Activated T-helper 9 cell treated with anti-CD3 and anti-CD28 coated beads, Interleukin-2, amount 50 U/mL, for 16 hours (primary cell): ENCODE results near the gene TMEFF1.
A peak's percentile ranks its signal among the peaks of the same experiment; 100 is the strongest.
"Not testable (repeated sequence)": the region's sequence is repeated elsewhere in the genome, so short reads cannot be mapped to it uniquely, and the experiment has no call there.

ENCODE experiments used
- DNase-seq: peaks from one replicate; pipeline ENCODE4 v3.0.0-alpha.2; 2020; ENCODE audit warnings: low read depth

TMEFF1 gene

DNA sequence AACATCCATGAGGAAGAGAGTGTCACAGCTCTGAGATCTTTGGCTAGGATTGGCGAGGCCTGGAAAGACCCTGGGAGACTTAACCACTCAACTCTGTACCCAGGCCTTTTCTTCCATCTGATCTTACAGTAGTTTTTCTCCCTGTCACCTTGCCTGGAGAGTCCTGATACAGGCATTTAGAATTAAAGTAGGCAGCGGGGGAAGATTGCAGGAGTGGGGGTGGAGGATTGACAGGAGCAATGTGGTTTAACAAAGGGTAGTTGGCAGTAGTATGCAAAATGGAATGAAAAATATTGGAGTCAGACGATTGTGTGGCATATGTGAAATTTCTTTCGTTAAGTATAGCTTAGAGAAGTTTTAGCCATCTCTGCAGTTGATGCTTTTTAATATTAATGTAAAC lies 16.9 kb downstream of the TMEFF1 start:
- DNase-seq = no peak

DNA sequence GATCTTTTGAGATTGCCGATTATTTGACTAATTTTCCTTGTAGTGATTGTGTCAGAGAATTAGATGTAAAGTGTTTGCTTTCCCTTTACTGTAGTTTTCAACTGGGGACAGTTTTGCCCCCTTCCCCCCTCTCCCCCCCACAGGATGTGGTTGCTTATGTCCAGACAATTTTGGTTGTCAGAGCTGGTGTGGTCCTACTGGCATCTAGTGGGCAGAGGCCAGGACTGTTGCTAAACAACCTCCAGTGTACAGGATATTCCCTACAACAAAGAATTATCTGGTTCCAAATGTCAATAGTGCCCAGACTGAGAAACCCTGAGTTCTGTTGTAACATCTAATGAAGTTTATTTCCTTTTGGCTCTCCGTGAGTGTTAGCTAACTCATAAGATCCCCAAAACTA lies 20.0 kb downstream of the TMEFF1 start:
- DNase-seq = no peak

DNA sequence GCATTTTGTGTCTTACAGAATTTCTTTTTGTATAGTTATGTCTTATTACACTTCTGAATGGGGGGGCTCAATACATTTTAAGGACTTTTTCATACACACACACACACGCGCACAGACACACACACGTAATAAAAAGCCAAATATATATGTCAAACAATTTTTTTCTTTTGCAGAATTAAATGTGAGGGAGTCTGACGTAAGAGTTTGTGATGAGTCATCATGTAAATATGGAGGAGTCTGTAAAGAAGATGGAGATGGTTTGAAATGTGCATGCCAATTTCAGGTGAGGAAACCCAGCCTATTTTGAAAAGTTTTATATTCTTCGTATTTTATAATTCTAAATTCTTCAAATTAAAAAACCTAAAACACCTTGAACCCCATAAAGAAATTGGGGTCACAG lies 25.6 kb downstream of the TMEFF1 start:
- no peak for DNase-seq

DNA sequence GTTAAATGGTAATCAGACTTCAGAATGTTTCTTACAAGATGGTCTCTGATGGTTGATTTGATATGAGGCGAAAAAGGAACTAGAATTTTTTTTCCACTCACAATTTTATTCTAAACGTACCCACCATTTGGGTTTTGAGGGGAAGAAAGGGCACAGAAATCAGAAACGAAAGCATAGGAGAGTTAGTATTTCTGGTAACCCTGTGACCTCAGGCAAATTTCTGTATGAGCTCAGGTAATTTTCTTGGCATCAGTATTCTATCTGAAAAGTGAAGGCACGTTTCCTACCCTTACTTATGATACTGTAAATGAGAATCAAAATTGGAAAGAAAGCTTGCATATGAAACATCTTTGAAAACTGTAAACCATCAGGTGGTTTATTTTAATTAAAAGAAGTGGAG lies 26.5 kb downstream of the TMEFF1 start:
- no peak for DNase-seq

DNA sequence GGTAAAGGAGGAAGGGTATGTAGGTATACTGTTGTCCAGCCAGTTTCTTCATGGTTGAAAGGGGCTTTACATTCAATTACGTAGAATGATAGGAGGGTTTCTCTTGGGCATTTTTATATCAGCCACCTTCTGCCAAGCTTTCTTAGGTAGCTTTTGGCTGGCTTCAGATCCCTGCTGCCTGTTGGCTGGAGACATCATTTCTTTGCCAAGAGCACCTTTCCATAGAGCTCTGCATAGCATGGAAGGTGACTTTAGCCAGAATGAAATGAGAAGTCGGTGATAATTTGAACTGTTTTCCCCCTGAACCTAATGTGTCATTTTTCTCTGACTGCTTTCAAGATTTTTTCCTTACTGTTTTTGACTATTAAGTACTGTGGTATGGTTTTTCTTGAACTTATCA lies 26.9 kb downstream of the TMEFF1 start:
- no peak for DNase-seq

DNA sequence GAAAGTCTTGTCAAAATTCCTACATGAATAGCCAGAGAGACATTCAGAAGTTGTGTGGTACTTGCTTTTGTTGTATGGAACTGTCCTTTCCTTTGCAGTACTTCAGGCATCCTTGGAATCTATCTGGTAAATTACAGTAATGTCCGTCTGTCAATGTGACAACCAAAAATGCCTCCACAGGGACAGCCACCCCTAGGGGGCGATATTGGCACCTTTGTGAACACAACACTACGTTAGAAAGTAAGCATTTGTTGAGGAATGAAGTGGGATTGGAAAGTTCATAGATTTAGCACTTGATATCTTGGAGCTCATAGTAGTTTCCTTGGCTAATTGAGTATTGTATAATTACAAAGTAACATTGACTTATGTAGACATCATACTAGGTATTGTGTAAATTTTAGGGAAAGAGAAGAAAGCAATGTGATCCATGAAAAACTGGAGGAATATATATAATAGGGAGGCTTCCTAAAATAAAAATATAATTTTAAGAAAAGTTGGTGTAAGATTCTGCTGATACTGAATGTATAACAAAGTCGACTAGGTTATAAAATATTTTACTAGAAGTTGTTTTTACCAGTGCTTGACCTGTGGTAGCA lies 32.7 kb downstream of the TMEFF1 start:
- peak; percentile 31 for DNase-seq

DNA sequence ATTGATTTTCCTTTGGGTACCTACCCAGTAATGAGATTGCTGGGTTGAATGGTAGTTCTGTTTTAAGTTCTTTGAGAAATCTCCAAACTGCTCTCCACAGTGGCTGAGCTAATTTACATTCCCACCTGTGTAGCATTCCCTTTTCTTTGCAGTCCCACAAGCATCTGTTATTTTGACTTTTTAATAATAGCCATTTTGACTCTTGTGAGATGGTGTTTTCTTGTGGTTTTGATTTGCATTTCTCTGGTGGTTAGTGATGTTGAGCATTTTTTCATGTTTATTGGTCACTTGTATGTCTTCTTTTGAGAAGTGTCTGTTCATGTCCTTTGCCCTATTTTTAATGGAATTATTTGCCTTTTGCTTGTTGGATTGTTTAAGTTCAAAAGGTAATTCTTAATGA lies 34.4 kb downstream of the TMEFF1 start:
- not testable (repeated sequence) for DNase-seq

DNA sequence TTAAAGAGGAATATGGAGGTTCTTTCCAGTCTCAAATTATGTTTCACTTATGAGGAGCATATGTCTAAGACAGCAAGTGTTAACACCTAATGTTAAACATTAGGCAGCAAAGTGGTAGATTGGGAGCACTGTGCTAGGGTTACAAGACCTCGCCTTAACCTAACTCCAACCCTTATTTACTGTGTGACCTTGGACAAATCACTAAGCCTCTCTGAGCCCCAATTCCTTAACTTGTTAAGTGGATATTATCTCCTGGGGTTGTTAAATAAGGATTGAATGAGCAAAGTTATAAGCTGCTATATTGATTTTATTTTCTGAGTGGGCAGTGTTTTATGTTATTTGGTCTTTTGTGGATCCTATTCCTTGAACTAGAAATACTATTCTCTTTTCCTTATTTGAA lies 38.3 kb downstream of the TMEFF1 start:
- DNase-seq = no peak

DNA sequence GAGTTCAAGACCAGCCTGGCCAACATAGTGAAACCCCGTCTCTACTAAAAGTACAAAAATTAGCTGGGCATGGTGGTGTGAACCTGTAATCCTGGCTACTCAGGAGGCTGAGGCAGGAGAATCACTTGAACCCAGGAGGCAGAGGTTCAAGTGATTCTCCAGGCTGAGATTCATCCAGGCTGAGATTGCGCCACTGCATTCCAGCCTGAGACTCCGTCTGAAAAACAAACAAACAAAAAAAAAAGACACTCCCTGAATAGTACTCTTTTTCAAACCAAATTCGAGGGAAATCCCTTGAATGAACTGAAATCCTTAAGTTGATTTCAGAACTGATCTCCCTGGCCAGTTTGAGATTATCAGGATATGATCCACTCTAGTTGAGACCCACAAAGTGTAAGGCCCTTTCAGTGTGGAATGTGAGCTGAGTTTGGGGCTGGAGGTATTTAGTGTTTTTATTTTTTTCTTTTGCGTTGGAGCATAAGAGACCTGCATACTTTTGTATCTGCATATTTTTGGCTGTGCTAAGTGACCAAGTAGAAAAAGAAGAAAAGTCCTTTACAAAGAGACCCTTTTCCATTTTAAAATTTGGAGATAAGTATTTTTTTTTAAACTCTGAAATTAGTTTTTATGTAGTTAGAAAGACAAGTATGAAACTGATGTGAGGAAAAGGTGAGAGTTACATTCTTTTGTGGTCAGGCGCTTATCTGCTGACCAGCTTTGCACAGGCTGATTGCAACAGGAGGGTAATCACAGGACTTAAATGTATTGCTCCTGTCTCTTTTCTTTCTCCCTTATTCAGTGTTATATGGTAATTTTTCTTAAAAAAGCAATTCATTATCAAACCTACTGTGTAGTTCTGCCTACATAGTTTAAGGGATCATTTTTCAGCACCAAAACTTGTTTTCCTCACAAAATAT lies 42.9 kb downstream of the TMEFF1 start:
- no peak for DNase-seq

DNA sequence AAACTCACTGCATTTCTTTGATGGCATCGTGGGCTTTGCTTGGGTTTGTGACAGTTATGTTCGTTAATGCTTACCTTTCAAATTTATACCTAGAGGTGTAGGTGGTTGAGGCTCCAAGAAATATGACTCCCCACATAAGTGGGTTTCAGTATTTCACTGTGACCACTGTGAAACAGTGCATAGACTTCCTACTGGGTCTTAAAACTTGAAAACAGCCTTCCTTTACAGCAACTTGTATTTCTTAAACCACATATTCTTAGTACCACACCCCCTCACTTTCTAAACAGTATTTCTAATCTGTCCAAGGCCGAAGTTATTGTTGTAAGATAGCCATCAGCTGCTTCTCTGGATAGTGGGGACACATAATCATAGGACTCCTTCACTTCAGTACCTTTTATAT lies 48.3 kb downstream of the TMEFF1 start:
- DNase-seq = no peak

DNA sequence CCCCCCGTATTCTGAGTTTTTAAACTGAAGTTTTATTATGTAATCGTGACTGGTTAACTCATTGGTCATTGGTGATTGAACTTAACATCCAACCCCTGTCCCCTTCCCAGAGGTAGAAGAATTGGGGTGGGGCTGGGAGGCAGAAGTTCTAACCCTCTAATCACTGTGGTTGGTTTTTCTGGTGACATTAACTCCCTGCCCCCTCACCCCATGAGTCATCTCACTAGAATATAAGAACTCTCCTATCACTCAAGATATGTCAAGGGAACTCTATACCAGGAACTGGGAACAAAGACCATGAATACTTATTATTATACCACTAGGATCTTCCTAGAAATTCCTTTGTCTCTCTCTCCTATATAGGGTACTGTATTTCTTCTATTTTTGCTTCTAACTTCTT lies 52.6 kb downstream of the TMEFF1 start:
- DNase-seq = no peak

DNA sequence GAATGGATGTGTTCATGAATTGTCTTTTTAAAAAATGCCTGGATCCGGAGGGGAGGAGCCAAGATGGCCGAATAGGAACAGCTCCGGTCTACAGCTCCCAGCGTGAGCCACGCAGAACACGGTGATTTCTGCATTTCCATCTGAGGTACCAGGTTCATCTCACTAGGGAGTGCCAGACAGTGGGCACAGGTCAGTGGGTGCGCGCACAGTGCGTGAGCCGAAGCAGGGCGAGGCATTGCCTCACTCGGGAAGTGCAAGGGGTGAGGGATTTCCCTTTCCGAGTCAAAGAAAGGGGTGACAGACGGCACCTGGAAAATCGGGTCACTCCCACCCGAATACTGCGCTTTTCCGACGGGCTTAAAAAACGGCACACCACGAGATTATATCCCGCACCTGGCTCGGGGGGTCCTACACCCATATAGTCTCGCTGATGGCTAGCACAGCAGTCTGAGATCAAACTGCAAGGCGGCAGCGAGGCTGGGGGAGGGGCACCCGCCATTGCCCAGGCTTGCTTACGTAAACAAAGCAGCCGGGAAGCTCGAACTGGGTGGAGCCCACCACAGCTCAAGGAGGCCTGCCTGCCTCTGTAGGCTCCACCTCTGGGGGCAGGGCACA lies 54.3 kb downstream of the TMEFF1 start:
- DNase-seq = not testable (repeated sequence)

DNA sequence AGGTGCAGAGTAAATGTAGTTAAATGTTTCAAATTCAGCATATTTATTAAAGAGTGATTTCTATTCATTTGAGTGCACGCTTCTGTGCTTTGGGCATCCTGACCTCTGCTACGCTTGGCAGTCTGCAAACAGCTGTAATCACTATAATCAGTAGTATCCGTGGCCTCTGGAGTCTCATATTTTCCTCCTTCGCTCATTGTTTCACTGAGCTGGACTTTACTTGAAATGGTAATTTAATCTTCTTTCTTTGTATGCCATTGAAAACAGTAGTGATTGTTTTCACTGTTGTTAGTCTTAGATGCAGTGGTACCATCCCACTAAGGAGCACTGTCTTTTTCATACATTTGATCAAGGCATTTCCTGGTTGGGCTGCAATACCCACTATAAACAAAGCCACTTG lies 61.5 kb downstream of the TMEFF1 start:
- DNase-seq = no peak

DNA sequence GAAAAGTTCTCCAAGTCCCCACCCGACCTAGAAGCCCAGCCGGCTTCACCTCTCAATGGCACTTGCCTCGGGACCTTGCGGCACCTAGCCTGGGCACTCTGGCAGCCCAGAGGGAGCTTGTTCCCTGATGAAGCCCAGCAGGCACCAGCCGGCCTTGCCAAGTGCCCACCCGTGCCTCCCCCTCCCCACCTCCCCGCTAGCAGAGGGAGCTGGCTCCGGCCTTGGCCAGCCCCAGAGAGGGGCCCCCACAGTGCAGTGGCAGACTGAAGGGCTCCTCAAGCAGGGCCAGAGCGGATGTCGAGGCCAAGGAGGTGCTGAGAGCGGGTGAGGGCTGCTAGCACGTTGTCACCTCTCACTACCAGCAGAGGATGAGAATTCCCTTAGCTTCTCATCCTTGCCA lies 67.4 kb downstream of the TMEFF1 start:
- DNase-seq = no peak

DNA sequence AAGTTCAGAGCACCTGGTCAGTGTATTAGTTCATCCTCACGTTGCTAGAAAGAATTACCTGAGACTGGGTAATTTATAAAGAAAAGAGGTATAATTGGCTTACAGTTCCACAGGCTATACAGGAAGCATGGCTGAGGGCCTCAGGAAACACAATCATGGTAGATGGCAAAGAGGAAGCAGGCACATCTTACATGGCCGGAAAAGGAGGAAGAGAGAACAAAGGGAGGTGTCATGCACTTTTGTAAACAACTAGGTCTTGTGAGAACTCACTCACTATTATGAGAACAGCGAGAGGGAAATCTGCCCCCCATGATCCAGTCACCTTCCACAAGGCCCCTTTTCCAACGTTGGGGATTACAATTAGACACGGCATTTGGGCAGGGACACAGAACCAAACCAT lies 76.1 kb downstream of the TMEFF1 start:
- DNase-seq = no peak

DNA sequence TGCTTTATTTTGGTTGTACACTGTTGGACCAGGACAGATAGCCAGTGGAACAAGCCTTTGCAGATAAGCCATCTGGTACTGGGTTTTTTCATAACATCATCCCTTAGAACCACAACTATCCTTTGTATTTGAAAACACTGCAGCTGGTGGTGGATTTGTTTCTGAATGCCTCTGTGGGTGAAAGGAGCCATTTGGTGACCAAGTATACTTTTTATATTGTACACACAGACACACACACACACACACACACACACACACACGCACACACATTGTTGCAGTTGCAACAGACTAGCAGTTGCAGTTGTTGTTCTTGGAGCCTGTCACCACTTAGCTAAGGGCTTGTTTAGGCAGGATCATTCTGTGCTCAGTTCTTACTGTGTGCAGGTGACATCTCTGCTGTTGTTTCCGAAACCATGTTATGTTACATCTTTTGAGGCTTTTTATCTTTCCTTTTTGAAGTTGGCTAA lies 82.0 kb downstream of the TMEFF1 start:
- no peak for DNase-seq

DNA sequence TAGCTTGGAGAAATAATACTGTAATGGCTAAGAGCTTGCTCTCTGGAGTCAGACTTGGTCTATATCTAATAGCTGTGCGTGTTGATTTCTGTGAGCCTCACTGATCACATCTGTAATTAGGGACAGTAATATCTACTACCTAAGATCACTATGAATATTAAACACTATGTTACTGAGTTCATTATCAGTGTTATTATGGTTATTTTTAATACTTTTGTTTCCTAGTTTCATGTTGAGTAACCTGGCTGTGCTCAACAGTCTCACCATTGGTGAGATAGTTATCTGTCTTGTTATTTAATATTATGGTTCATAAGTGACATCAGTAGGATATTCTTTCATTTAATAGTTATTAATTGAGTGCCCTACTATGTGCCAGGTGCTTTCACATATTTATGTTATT lies 82.5 kb downstream of the TMEFF1 start:
- DNase-seq = no peak

DNA sequence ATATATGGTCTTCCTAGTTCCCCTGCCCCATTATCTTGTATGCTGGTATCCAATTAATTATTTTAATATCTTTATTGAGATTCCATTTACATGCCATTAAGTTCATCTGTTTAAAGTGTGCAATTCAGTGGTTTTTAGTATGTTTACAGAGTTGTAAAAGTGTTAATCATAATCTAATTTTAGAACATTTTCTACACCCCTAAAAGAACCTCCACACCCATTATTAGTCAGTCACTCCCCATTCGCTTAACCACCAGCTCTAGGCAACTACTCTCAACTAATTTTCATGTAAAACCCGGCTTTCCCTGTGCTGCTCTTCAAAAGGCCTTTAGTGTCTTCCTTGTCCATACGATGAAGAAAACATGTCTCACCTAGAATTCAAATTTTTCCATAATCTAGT lies 84.1 kb downstream of the TMEFF1 start:
- no peak for DNase-seq

DNA sequence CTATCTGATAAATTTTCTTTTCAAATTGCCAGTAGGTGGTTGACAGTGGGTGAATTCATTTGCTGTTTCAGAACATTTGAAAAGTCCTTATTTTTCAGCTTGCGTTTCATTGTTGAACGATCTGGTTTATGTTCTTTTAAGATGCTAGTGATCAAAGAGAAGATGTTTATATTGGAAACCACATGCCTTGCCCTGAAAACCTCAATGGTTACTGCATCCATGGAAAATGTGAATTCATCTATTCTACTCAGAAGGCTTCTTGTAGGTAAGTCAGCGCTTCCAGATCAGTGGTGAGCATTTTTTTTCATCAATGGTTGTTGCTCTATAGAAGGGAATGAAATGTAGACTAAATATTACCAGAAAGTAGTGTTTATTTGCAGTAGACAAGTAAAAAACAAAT lies 88.3 kb downstream of the TMEFF1 start:
- no peak for DNase-seq

DNA sequence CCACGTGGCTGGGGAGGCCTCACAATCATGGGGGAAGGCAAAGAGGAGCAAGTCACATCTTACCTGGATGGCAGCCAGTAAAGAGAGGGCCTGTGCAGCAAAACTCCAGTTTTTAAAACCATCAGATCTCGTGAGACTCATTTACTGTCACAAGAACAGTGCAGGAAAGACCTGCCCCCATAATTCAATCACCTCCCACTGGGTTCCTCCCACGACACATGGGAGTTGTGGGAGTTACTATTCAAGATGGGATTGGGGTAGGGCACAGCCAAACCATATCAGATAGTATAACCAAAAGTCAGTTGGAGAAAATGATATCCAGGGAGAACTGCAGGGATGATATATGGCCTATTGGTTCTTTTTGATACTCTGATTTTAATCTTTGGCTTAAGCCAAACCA lies 94.9 kb downstream of the TMEFF1 start:
- DNase-seq = no peak

DNA sequence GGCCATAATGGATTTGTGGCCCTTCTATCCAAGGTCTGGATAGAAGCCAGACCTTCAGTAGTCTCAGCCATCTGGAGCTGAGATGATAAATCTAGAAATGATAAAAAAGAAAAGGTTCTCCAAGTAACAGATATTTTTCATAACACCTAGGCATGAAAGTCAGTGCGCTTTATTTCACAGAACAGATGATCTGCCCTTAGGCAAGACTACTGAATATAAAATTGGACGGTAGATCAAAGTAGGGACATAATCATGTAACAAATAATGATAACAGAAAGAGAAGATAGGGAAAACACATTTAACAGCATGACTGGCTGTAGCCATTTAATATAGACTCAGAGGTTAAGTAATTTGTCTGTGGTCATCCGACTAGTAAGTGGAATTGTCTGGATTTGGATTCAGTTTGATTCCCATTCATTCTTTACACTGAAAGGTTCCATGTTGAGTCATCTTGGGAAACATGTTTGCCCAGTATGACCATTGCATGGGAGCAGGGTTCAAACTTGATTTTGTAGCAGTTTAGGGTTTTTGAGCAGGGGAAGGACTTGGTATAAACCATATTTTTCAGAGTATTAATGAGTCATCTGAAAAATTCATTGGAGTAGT lies 100.8 kb downstream of the TMEFF1 start:
- DNase-seq = no peak

DNA sequence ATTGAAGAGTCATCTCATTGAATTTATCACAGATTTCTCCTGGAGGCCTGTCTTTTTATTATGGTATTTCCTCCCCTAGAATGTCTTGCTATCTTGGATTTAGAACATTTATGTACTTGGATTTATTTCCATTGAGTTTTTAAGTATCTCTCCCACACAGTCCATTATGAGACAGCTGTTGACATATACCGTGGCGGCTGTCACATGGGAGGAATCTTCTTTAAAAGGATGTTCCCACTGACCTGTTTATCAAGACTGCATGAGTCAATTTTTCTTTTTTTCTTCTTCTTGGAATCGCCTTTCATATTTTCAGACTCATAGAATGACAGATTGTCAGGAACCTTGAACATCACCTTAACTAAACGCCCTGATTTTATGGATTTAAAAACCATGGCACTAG lies 102.1 kb downstream of the TMEFF1 start:
- no peak for DNase-seq
